GM12878 (cell line): ENCODE data around the gene SP8. TPM values are rescaled to one million over a fixed set of nuclear protein-coding genes. Genes with fewer than 3 reads are reported as not detected.

ENCODE experiments used
- ATAC-seq: fragments of 200-7000 bp; cut with Tn5 transposase; 3 replicates; pipeline ENCODE4 v1.9.1; 2020; ENCODE audit warnings: mild to moderate bottlenecking, moderate library complexity
- BruUV-seq: library from RNA; stranded (reverse); fragments of 400-500 nt; replicated peaks from 2 replicates; lab custom pipeline; 2021; lab: Mats Ljungman, UMichigan
- CTCF ChIA-PET: fragments of 300-600 bp; sonication (Branson Sonifier 250); formaldehyde crosslinking; extraction: SDS; loops from one replicate; lab custom pipeline; 2021; ENCODE audit warnings: inconsistent platforms; lab: Yijun Ruan, JAX
- POLR2A ChIA-PET: fragments of 350-600 bp; formaldehyde crosslinking; extraction: SDS; loops from one replicate; lab custom pipeline; 2021; ENCODE audit warnings: inconsistent platforms; lab: Charles Lee
- RAD21 ChIA-PET: fragments of 300-600 bp; sonication (Branson Sonifier 250); formaldehyde crosslinking; loops from one replicate; lab custom pipeline; 2023; ENCODE audit warnings: antibody characterized with exemption; ENCODE audit not compliant: unreplicated experiment; lab: Charles Lee
- SMC1A ChIA-PET: fragments of 300-600 bp; sonication (Branson Sonifier 250); formaldehyde crosslinking; loops from one replicate; lab custom pipeline; 2023; ENCODE audit not compliant: unreplicated experiment, uncharacterized antibody; lab: Charles Lee
- DNase-seq: peaks from one replicate; pipeline ENCODE4 v3.0.0-alpha.2; 2011; ENCODE audit warnings: low read depth, low spot score
- FAIRE-seq: peaks from 3 replicates; lab custom pipeline; 2011; peaks lifted over from hg19 to GRCh38; lab: Jason Lieb, UNC
- H2AFZ ChIP-seq: 2 replicates; pipeline ENCODE4 v1.6.0; 2011; ENCODE audit warnings: low read depth, low read length, control low read depth; ENCODE audit not compliant: control insufficient read depth
- H3K27ac ChIP-seq: 2 replicates; pipeline ENCODE4 v1.5.1; 2011; ENCODE audit warnings: control low read depth; ENCODE audit not compliant: control insufficient read depth, insufficient read depth
- H3K27me3 ChIP-seq, 2 experiments: replicated peaks in 1 of 2; 2 replicates each; pipeline versions ENCODE4 v1.6.0 to v1.6.1; 2011; ENCODE audit warnings: low read length in 1 of 2; ENCODE audit not compliant: control insufficient read depth in 2 of 2, insufficient read depth in 2 of 2
- H3K36me3 ChIP-seq, 2 experiments: 2 replicates each; pipeline ENCODE4 v1.5.1; 2011; ENCODE audit warnings: low read length in 1 of 2; ENCODE audit not compliant: control insufficient read depth in 2 of 2, insufficient read depth in 2 of 2
- H3K4me1 ChIP-seq: 2 replicates; pipeline ENCODE4 v1.6.1; 2011; ENCODE audit warnings: mild to moderate bottlenecking, low read length, moderate library complexity, mixed read lengths; ENCODE audit not compliant: control insufficient read depth, insufficient read depth
- H3K4me2 ChIP-seq: 2 replicates; pipeline ENCODE4 v1.6.0; 2011; ENCODE audit warnings: control low read depth; ENCODE audit not compliant: control insufficient read depth, insufficient read depth
- H3K4me3 ChIP-seq: fragments of 200-600 bp; sonication (generic); 2 replicates; pipeline ENCODE4 v1.5.1; 2016
- H3K79me2 ChIP-seq: 2 replicates; pipeline ENCODE4 v1.6.0; 2011; ENCODE audit warnings: low read length; ENCODE audit not compliant: control insufficient read depth, insufficient read depth
- H3K9ac ChIP-seq: 2 replicates; pipeline ENCODE4 v1.8.0; 2011; ENCODE audit warnings: low read length, control low read depth, mixed read lengths; ENCODE audit not compliant: control insufficient read depth, insufficient read depth
- H3K9me3 ChIP-seq: replicated peaks from 3 replicates; pipeline ENCODE4 v1.5.1; 2011; ENCODE audit warnings: mild to moderate bottlenecking, low read length; ENCODE audit not compliant: control insufficient read depth, insufficient read depth
- H4K20me1 ChIP-seq: 2 replicates; pipeline ENCODE4 v1.6.0; 2011; ENCODE audit not compliant: control insufficient read depth, insufficient read depth
- EGR1 ChIP-seq, 2 experiments: IDR thresholded peaks; 1 replicate in 1 of 2; 2 replicates in 1 of 2; pipeline ENCODE4 v1.6.1; 2011 to 2012; ENCODE audit warnings: low read depth in 2 of 2, low read length in 2 of 2, borderline replicate concordance in 1 of 2, mild to moderate bottlenecking in 1 of 2, moderate library complexity in 1 of 2
- KDM1A ChIP-seq: fragments of 200-600 bp; sonication (generic); IDR thresholded peaks from 2 replicates; pipeline ENCODE4 v1.6.1; 2016; ENCODE audit warnings: borderline replicate concordance
- NR2C2 ChIP-seq: IDR thresholded peaks from 2 replicates; pipeline ENCODE4 v1.6.1; 2011; ENCODE audit warnings: borderline replicate concordance, low read depth; ENCODE audit not compliant: control insufficient read depth, insufficient read length
- RFX5 ChIP-seq: IDR thresholded peaks from 2 replicates; pipeline ENCODE4 v1.6.1; 2011; ENCODE audit warnings: low read depth, low read length, improper control_type of control experiment
- SIX5 ChIP-seq: IDR thresholded peaks from 2 replicates; pipeline ENCODE4 v1.6.1; 2011; ENCODE audit warnings: mild to moderate bottlenecking, low read depth, low read length, moderate library complexity; ENCODE audit not compliant: severe bottlenecking
- STAT3 ChIP-seq: IDR thresholded peaks from 2 replicates; pipeline ENCODE4 v1.6.1; 2011; ENCODE audit warnings: low read depth, low read length, improper control_type of control experiment
- ZNF274 ChIP-seq: IDR thresholded peaks from one replicate; pipeline ENCODE4 v1.8.0; 2011; ENCODE audit not compliant: insufficient read length, insufficient read depth
- ZZZ3 ChIP-seq: IDR thresholded peaks from 2 replicates; pipeline ENCODE4 v1.6.1; 2011; ENCODE audit warnings: low read depth; ENCODE audit not compliant: control insufficient read depth, insufficient read length
- WGBS: methylation state at CpG from one replicate; pipeline ENCODE4 v1.1.6; 2016; ENCODE audit warnings: low lambda C conversion rate; ENCODE audit not compliant: insufficient replicate concordance, insufficient coverage; ENCODE audit errors: missing lambda C conversion rate; 5-methylcytosine and 5-hydroxymethylcytosine counted together
- in situ Hi-C: fragments of 300-500 bp; cut with MboI; formaldehyde crosslinking; loops from 9 replicates; pipeline ENCODE4 v1.14.3; 2018; ENCODE audit warnings: mixed read lengths
- intact Hi-C: fragments of 100-400 bp; cut with micrococcal nuclease; formaldehyde crosslinking; loops from one replicate; pipeline ENCODE4 v1.14.2; 2022; ENCODE audit not compliant: unreplicated experiment
- polyA plus RNA-seq, 11 experiments: library from polyadenylated mRNA; depleted of rRNA in 4 of 11; unstranded in 6 of 11; stranded (reverse) in 5 of 11; fragments of >200 nt; fragmentation: Nextera tagmentation in 4 of 11; fragmentation: Illumina TruSeq in 1 of 11; extraction: Ambion mirVana in 4 of 11; extraction: Trizol in 1 of 11; gene quantifications; 1 replicate in 1 of 11; 2 replicates in 10 of 11; pipeline versions ENCODE4 v1.2.1 to v1.2.3, GENCODE V29; 2011 to 2016; ENCODE audit warnings: inconsistent platforms in 2 of 11, missing spikeins in 2 of 11, low read depth in 1 of 11
- total RNA-seq, 4 experiments: library from RNA; depleted of rRNA in 3 of 4; stranded (reverse); fragments of >200 nt in 3 of 4; fragmentation: Illumina TruSeq in 1 of 4; extraction: Trizol in 1 of 4; gene quantifications; 2 replicates each; pipeline versions ENCODE4 v1.2.1 to v1.2.3, GENCODE V29; 2013 to 2021

Gene SP8
- total and polyA plus RNA-seq, 10 of the 15 experiments (the other 5 are each of a cell fraction or from before 2014, with no cell fraction given): not detected

GRCh38 chr7:20793694-20794394 is 7.2 kb upstream of the SP8 start:
- no peak for ATAC-seq
- H3K27me3 ChIP-seq: peaks cover 5 to 33% of the 10 kb centered on the region in 2 experiments
- no peaks in the 10 kb centered on the region for H3K36me3 ChIP-seq
- FAIRE-seq: no peak
- H3K27ac ChIP-seq: no peak overlapping the region
- H3K79me2 ChIP-seq: no peaks in the 10 kb centered on the region
- H3K4me2 ChIP-seq: no peak overlapping the region
- BruUV-seq: no TSS peak
- no peak for DNase-seq
- no peak overlapping the region for H3K9ac ChIP-seq
- CTCF ChIA-PET: no interaction called here
- in situ Hi-C loops (no loop called here), intact Hi-C loops (no loop called here)
- H4K20me1 ChIP-seq: no peaks in the 10 kb centered on the region
- H2AFZ ChIP-seq: no peak overlapping the region
- TF ChIP-seq STAT3 (no peak), ZNF274 (no peak), KDM1A (no peak), SIX5 (no peak), NR2C2 (no peak), RFX5 (no peak), ZZZ3 (no peak), EGR1 (IDR thresholded peaks at IDR 0.05; ENCODE audit: borderline replicate concordance in 1 of 2, low read depth in 2 of 2, low read length in 2 of 2) (no peak)
- no peak overlapping the region for H3K4me3 ChIP-seq
- SMC1A ChIA-PET: interaction anchor here (0.9 kb wide), 1 partner anchor 53 kb away, joined by 3 read pairs; no protein-coding TSS in a partner anchor
- RAD21 ChIA-PET: no interaction called here
- H3K9me3 ChIP-seq: no peaks in the 10 kb centered on the region; the same call in 2 of the 3 replicates
- H3K4me1 ChIP-seq: peaks cover 3% of the 10 kb centered on the region
- POLR2A ChIA-PET: no interaction called here
- WGBS: 15% methylated on average over 15 of the region's 15 CpGs
